Thyroid gland (tissue), 4 donors: ENCODE results near the gene UBR7.

ENCODE experiments used
- POLR2A ChIP-seq, 2 donors: fragments of 450-650 bp; IDR thresholded peaks; one replicate each; pipeline ENCODE4 v1.6.1; 2017; ENCODE audit warnings: antibody characterized with exemption in 2 of 2, mild to moderate bottlenecking in 2 of 2, moderate library complexity in 1 of 2
- TF ChIP-seq, protein P1 (sequence below), 6 experiments: fragments of 200-600 bp in 3 of 6; fragments of 450-650 bp in 3 of 6; sonication (generic) in 3 of 6; IDR thresholded peaks; one replicate each; pipeline ENCODE4 v1.5.1; 2016 to 2019; ENCODE audit warnings: antibody characterized with exemption in 6 of 6, mild to moderate bottlenecking in 2 of 6, inconsistent platforms in 1 of 6, moderate library complexity in 1 of 6

DNA sequence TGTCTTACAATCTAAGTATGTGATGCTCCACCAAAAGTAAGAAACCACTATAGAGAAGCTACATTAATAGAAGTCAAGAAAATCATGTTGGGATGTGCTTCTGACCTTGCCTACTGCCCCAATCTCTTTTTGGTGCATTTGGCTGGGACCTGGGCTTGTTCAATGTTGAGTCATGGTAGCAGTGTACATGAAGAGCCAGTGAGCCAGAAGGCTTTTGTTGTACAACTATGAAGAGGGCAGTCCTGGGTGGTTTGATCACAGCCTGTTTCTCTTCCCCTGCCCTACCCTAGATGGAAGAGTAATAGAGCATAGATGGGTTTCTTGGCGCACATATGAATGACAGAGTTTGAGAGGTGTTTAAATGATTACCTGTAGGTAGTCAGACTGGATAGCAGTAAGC lies 56.4 kb downstream of the UBR7 start:
- TF ChIP-seq, protein P1, sequence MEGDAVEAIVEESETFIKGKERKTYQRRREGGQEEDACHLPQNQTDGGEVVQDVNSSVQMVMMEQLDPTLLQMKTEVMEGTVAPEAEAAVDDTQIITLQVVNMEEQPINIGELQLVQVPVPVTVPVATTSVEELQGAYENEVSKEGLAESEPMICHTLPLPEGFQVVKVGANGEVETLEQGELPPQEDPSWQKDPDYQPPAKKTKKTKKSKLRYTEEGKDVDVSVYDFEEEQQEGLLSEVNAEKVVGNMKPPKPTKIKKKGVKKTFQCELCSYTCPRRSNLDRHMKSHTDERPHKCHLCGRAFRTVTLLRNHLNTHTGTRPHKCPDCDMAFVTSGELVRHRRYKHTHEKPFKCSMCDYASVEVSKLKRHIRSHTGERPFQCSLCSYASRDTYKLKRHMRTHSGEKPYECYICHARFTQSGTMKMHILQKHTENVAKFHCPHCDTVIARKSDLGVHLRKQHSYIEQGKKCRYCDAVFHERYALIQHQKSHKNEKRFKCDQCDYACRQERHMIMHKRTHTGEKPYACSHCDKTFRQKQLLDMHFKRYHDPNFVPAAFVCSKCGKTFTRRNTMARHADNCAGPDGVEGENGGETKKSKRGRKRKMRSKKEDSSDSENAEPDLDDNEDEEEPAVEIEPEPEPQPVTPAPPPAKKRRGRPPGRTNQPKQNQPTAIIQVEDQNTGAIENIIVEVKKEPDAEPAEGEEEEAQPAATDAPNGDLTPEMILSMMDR (IDR thresholded peaks at IDR 0.05): no peak
- TF ChIP-seq POLR2A (IDR thresholded peaks at IDR 0.05): no peak
